Panc1 (cell line): ENCODE data around the gene ARFGEF2. TPM values are rescaled to one million over a fixed set of nuclear protein-coding genes. Genes with fewer than 3 reads are reported as not detected.

Source experiments
- ATAC-seq: fragments of 200-7000 bp; cut with Tn5 transposase; 2 replicates; pipeline ENCODE4 v1.9.1; 2020; ENCODE audit warnings: mild to moderate bottlenecking, moderate library complexity
- BruUV-seq: library from RNA; stranded (reverse); fragments of 400-500 nt; replicated peaks from 2 replicates; lab custom pipeline; 2021; lab: Mats Ljungman, UMichigan
- CTCF ChIA-PET: fragments of 300-600 bp; sonication (Branson Sonifier 250); formaldehyde crosslinking; loops from one replicate; lab custom pipeline; 2022; ENCODE audit warnings: antibody characterized with exemption; lab: Charles Lee
- POLR2A ChIA-PET: fragments of 300-600 bp; sonication (Branson Sonifier 250); formaldehyde crosslinking; loops from one replicate; lab custom pipeline; 2022; ENCODE audit warnings: antibody characterized with exemption; lab: Charles Lee
- DNase-seq: peaks from one replicate; pipeline ENCODE4 v3.0.0-alpha.2; 2010; ENCODE audit warnings: low read depth, low spot score
- H3K27ac ChIP-seq: 2 replicates; pipeline ENCODE4 v1.5.1; 2011; ENCODE audit warnings: mild to moderate bottlenecking, low read length, inconsistent platforms
- H3K27me3 ChIP-seq: fragments of 200-500 bp; sonication (Bioruptor generic); 2 replicates; pipeline ENCODE4 v1.6.0; 2014; ENCODE audit warnings: low read length, inconsistent platforms; ENCODE audit not compliant: control insufficient read depth, insufficient read depth
- H3K36me3 ChIP-seq: fragments of 200-500 bp; sonication (Bioruptor generic); 2 replicates; pipeline ENCODE4 v1.5.1; 2014; ENCODE audit warnings: inconsistent platforms, mild to moderate bottlenecking, low read length, moderate library complexity; ENCODE audit not compliant: control insufficient read depth, insufficient read depth
- H3K4me1 ChIP-seq: 2 replicates; pipeline ENCODE4 v1.5.1; 2011; ENCODE audit warnings: inconsistent platforms, mild to moderate bottlenecking, low read length, moderate library complexity; ENCODE audit not compliant: control insufficient read depth, insufficient read depth
- H3K4me3 ChIP-seq, 2 experiments: 2 replicates each; pipeline ENCODE4 v1.5.1; 2011 to 2012; ENCODE audit warnings: low read depth in 2 of 2, low read length in 2 of 2, mild to moderate bottlenecking in 2 of 2, inconsistent platforms in 1 of 2, moderate library complexity in 1 of 2
- H3K9me3 ChIP-seq: fragments of 200-500 bp; sonication (Bioruptor generic); 2 replicates; pipeline ENCODE4 v1.5.1; 2014; ENCODE audit warnings: low read depth, mild to moderate bottlenecking, inconsistent platforms, low read length, moderate library complexity; ENCODE audit not compliant: control insufficient read depth, insufficient read depth
- CTCF ChIP-seq: fragments of 450-650 bp; IDR thresholded peaks from 2 replicates; pipeline ENCODE4 v1.5.1; 2017; ENCODE audit warnings: mild to moderate bottlenecking
- POLR2AphosphoS5 ChIP-seq: IDR thresholded peaks from 2 replicates; pipeline ENCODE4 v1.6.1; 2012; ENCODE audit warnings: mild to moderate bottlenecking, low read depth, low read length, moderate library complexity
- REST ChIP-seq, 2 experiments: IDR thresholded peaks; 2 replicates each; pipeline ENCODE4 v1.6.1; 2011 to 2012; ENCODE audit warnings: low read depth in 2 of 2, control low read depth in 1 of 2, low read length in 1 of 2, mild to moderate bottlenecking in 1 of 2, moderate library complexity in 1 of 2; ENCODE audit not compliant: insufficient read depth in 1 of 2
- SIN3A ChIP-seq: IDR thresholded peaks from 2 replicates; pipeline ENCODE4 v1.6.1; 2012; ENCODE audit warnings: low read depth, mild to moderate bottlenecking, low read length, moderate library complexity, borderline replicate concordance; ENCODE audit not compliant: insufficient read depth
- TCF7L2 ChIP-seq: IDR thresholded peaks from 2 replicates; pipeline ENCODE4 v1.6.1; 2011; ENCODE audit warnings: mild to moderate bottlenecking, low read depth, low read length, inconsistent platforms
- in situ Hi-C: cut with HindIII; loops from 2 replicates; pipeline ENCODE4 v1.10.0; 2016; ENCODE audit warnings: low sequenced_read_pairs, low pct_unique_long_range_greater_than_20kb
- intact Hi-C: fragments of 100-400 bp; cut with micrococcal nuclease; formaldehyde crosslinking; loops from one replicate; pipeline ENCODE4 v1.10.0; 2022; ENCODE audit not compliant: unreplicated experiment
- total RNA-seq: library from RNA; stranded (reverse); gene quantifications from one replicate; pipeline ENCODE4 v1.2.1, GENCODE V29; 2021; ENCODE audit not compliant: unreplicated experiment

ARFGEF2 gene
- total RNA-seq, 1 experiment from 2014 or later: 36.6 TPM

GRCh38 chr20:48953653-48954052, 32.1 kb downstream of the ARFGEF2 start:
- no peak overlapping the region for H3K4me3 ChIP-seq
- no peak overlapping the region for H3K27ac ChIP-seq
- ChIA-PET CTCF (interaction anchor here (0.6 kb wide), 1 partner anchor 48 kb away, joined by 5 read pairs; no protein-coding TSS in a partner anchor), POLR2A (interaction anchor here (0.6 kb wide), 1 partner anchor 48 kb away, joined by 7 read pairs; no protein-coding TSS in a partner anchor)
- no peak for ATAC-seq
- BruUV-seq: no TSS peak
- no peaks in the 10 kb centered on the region for H3K27me3 ChIP-seq
- intact Hi-C loops (no loop called here), in situ Hi-C loops (no loop called here)
- no peaks in the 10 kb centered on the region for H3K4me1 ChIP-seq
- no peaks in the 10 kb centered on the region for H3K9me3 ChIP-seq
- peaks cover 22% of the 10 kb centered on the region for H3K36me3 ChIP-seq
- no peak for TF ChIP-seq POLR2AphosphoS5
- no peak for TF ChIP-seq TCF7L2
- no peak for TF ChIP-seq REST (IDR thresholded peaks at IDR 0.05; ENCODE audit: insufficient read depth in 1 of 2, low read depth in 2 of 2, low read length in 1 of 2)
- no peak for TF ChIP-seq SIN3A
- no peak for TF ChIP-seq CTCF
- DNase-seq: no peak

- H3K9me3 ChIP-seq: no peaks in the 10 kb centered on the region
- CTCF ChIA-PET: no interaction called here
- H3K36me3 ChIP-seq: peaks cover 20% of the 10 kb centered on the region
- in situ Hi-C loops: no loop called here
- TF ChIP-seq CTCF (no peak), REST (IDR thresholded peaks at IDR 0.05; ENCODE audit: insufficient read depth in 1 of 2, low read depth in 2 of 2, low read length in 1 of 2) (no peak), SIN3A (no peak), POLR2AphosphoS5 (no peak), TCF7L2 (no peak)
- no peak overlapping the region for H3K27ac ChIP-seq
- intact Hi-C loops: no loop called here
- H3K4me1 ChIP-seq: no peaks in the 10 kb centered on the region
- BruUV-seq: no TSS peak
- no peaks in the 10 kb centered on the region for H3K27me3 ChIP-seq
- no peak overlapping the region for H3K4me3 ChIP-seq
- POLR2A ChIA-PET: no interaction called here
- ATAC-seq (no peak), DNase-seq (no peak)
Observed at GRCh38 chr20:48956052-48956451, 34.5 kb downstream of the ARFGEF2 start.
